C4-2B (cell line): Measurements from ENCODE around the gene MGMT.

ENCODE experiments used
- H3K27ac ChIP-seq: fragments of 450-650 bp; 2 replicates; pipeline ENCODE4 v1.5.1; 2017
- CTCF ChIP-seq: fragments of 450-650 bp; conservative IDR thresholded peaks from 2 replicates; pipeline ENCODE4 v1.5.1; 2017; ENCODE audit warnings: mild to moderate bottlenecking
- ZFX ChIP-seq: fragments of 450-650 bp; IDR thresholded peaks from 2 replicates; pipeline ENCODE4 v1.6.1; 2017

MGMT gene

GRCh38 chr10:129506101-129506797 lies 39.2 kb downstream of the MGMT start:
- TF ChIP-seq ZFX = no peak
- TF ChIP-seq CTCF = no peak

GRCh38 chr10:129507216-129507889 lies 40.3 kb downstream of the MGMT start:
- no peak for TF ChIP-seq ZFX
- TF ChIP-seq CTCF = no peak
- no peak overlapping the region for H3K27ac ChIP-seq

More at GRCh38 chr10:129506101-129506797, 39.2 kb downstream of the MGMT start:
- no peak overlapping the region for H3K27ac ChIP-seq

GRCh38 chr10:129509155-129509554 lies 42.1 kb downstream of the MGMT start:
- H3K27ac ChIP-seq = no peak overlapping the region

GRCh38 chr10:129509835-129510234 lies 42.8 kb downstream of the MGMT start:
- no peak overlapping the region for H3K27ac ChIP-seq
- no peak for TF ChIP-seq ZFX
- TF ChIP-seq CTCF = no peak

More at GRCh38 chr10:129509155-129509554, 42.1 kb downstream of the MGMT start:
- no peak for TF ChIP-seq ZFX
- TF ChIP-seq CTCF = no peak

GRCh38 chr10:129511086-129511485 lies 44.0 kb downstream of the MGMT start:
- no peak overlapping the region for H3K27ac ChIP-seq
- TF ChIP-seq CTCF (no peak), ZFX (no peak)

GRCh38 chr10:129511758-129512157 lies 44.7 kb downstream of the MGMT start:
- no peak overlapping the region for H3K27ac ChIP-seq
- TF ChIP-seq ZFX (no peak), CTCF (no peak)

GRCh38 chr10:129513312-129513711 lies 46.3 kb downstream of the MGMT start:
- TF ChIP-seq CTCF = no peak
- no peak for TF ChIP-seq ZFX
- no peak overlapping the region for H3K27ac ChIP-seq
